H1 (cell line): ENCODE data around the gene GRAMD4. TPM values are rescaled to one million over a fixed set of nuclear protein-coding genes. Genes with fewer than 3 reads are reported as not detected.

Source experiments
- CTCF ChIA-PET: fragments of 300-600 bp; sonication (Branson Sonifier 250); formaldehyde crosslinking; loops from one replicate; lab custom pipeline; 2021; ENCODE audit not compliant: partially characterized antibody; lab: Charles Lee
- POLR2A ChIA-PET: fragments of 300-600 bp; sonication (Branson Sonifier 250); formaldehyde crosslinking; loops from one replicate; lab custom pipeline; 2021; ENCODE audit warnings: inconsistent platforms; ENCODE audit not compliant: partially characterized antibody; lab: Charles Lee
- DNase-seq, 2 experiments: peaks; one replicate each; pipeline versions ENCODE4 v3.0.0 to v3.0.0-alpha.2; 2010 to 2022; ENCODE audit warnings: low spot score in 2 of 2, low read depth in 1 of 2, mixed read lengths in 1 of 2
- FAIRE-seq: peaks from 2 replicates; lab custom pipeline; 2011; peaks lifted over from hg19 to GRCh38; lab: Jason Lieb, UNC
- H2AFZ ChIP-seq: 2 replicates; pipeline ENCODE4 v1.8.1; 2012; ENCODE audit warnings: low read length, inconsistent platforms
- H2AK5ac ChIP-seq: 2 replicates; pipeline ENCODE4 v1.6.1; 2013; ENCODE audit warnings: low read depth, low read length
- H2BK120ac ChIP-seq: replicated peaks from 2 replicates; pipeline ENCODE3; 2013; ENCODE audit warnings: low read depth, low read length, inconsistent platforms
- H2BK12ac ChIP-seq: 2 replicates; pipeline ENCODE4 v1.6.1; 2013; ENCODE audit warnings: low read depth, low read length
- H2BK15ac ChIP-seq: 2 replicates; pipeline ENCODE4 v1.6.1; 2013; ENCODE audit warnings: low read length
- H2BK20ac ChIP-seq: 2 replicates; pipeline ENCODE4 v1.6.1; 2013; ENCODE audit warnings: low read length
- H2BK5ac ChIP-seq: 2 replicates; pipeline ENCODE4 v1.6.1; 2013; ENCODE audit warnings: low read depth, low read length
- H3K14ac ChIP-seq: 2 replicates; pipeline ENCODE4 v1.6.1; 2013; ENCODE audit warnings: inconsistent platforms; ENCODE audit not compliant: insufficient read length
- H3K18ac ChIP-seq: 2 replicates; pipeline ENCODE4 v1.6.1; 2013; ENCODE audit warnings: low read length; ENCODE audit errors: extremely low read depth
- H3K23ac ChIP-seq: 2 replicates; pipeline ENCODE4 v1.6.1; 2013; ENCODE audit warnings: inconsistent platforms; ENCODE audit not compliant: insufficient read length
- H3K23me2 ChIP-seq: 2 replicates; pipeline ENCODE4 v1.6.1; 2013; ENCODE audit warnings: low read depth, low read length
- H3K27ac ChIP-seq: 2 replicates; pipeline ENCODE4 v1.6.1; 2011; ENCODE audit warnings: low read depth, low read length, inconsistent platforms
- H3K27me3 ChIP-seq, 4 experiments: replicated peaks in 1 of 4; 1 replicate in 1 of 4; 2 replicates in 3 of 4; pipeline versions ENCODE4 v1.6.1 to v1.8.1; 2011 to 2013; ENCODE audit warnings: low read length in 3 of 4, mild to moderate bottlenecking in 3 of 4, inconsistent platforms in 2 of 4, mixed read lengths in 2 of 4, moderate library complexity in 1 of 4; ENCODE audit not compliant: control insufficient read depth in 3 of 4, insufficient read depth in 3 of 4; ENCODE audit errors: extremely low read depth in 1 of 4
- H3K36me3 ChIP-seq, 4 experiments: 2 replicates each; pipeline versions ENCODE4 v1.6.1 to v1.8.1; 2011 to 2013; ENCODE audit warnings: mild to moderate bottlenecking in 4 of 4, low read length in 3 of 4, moderate library complexity in 2 of 4, control low read depth in 1 of 4, inconsistent platforms in 1 of 4; ENCODE audit not compliant: insufficient read depth in 4 of 4, control insufficient read depth in 2 of 4
- H3K4ac ChIP-seq: replicated peaks from 2 replicates; pipeline ENCODE3; 2013; ENCODE audit warnings: low read length, low read depth, mixed read lengths, inconsistent platforms; ENCODE audit not compliant: insufficient read length
- H3K4me1 ChIP-seq, 4 experiments: replicated peaks in 1 of 4; 1 replicate in 1 of 4; 2 replicates in 3 of 4; pipeline versions ENCODE4 v1.6.1 to v1.8.1; 2011 to 2013; ENCODE audit warnings: low read length in 3 of 4, inconsistent platforms in 2 of 4, mixed read lengths in 1 of 4; ENCODE audit not compliant: insufficient read depth in 4 of 4, control insufficient read depth in 3 of 4
- H3K4me2 ChIP-seq, 2 experiments: 2 replicates each; pipeline versions ENCODE4 v1.6.1 to v1.8.1; 2011 to 2013; ENCODE audit warnings: low read depth in 2 of 2, low read length in 2 of 2, control low read depth in 1 of 2, inconsistent platforms in 1 of 2, mild to moderate bottlenecking in 1 of 2; ENCODE audit not compliant: insufficient read depth in 1 of 2
- H3K4me3 ChIP-seq, 4 experiments: fragments of 200-600, 300-600 bp in 1 of 4; sonication (generic), shearing (Covaris generic), sonication (Bioruptor Twin) in 1 of 4; 2 replicates each; pipeline versions ENCODE4 v1.5.1 to v1.8.1; 2011 to 2016; ENCODE audit warnings: low read length in 4 of 4, low read depth in 3 of 4, control low read depth in 2 of 4, inconsistent platforms in 2 of 4, mild to moderate bottlenecking in 2 of 4, mixed read lengths in 1 of 4, moderate library complexity in 1 of 4; ENCODE audit not compliant: insufficient read depth in 2 of 4; ENCODE audit errors: extremely low read depth in 1 of 4
- H3K56ac ChIP-seq: replicated peaks from 2 replicates; pipeline ENCODE3; 2013; ENCODE audit warnings: low read depth, mild to moderate bottlenecking, mixed read lengths, low read length, inconsistent platforms; ENCODE audit not compliant: insufficient read length
- H3K79me1 ChIP-seq: 2 replicates; pipeline ENCODE4 v1.6.1; 2013; ENCODE audit warnings: low read depth, low read length, control low read depth
- H3K79me2 ChIP-seq, 2 experiments: 2 replicates each; pipeline versions ENCODE4 v1.6.1 to v1.8.1; 2012 to 2013; ENCODE audit warnings: low read length in 2 of 2, mild to moderate bottlenecking in 2 of 2, inconsistent platforms in 1 of 2; ENCODE audit not compliant: insufficient read depth in 2 of 2, control insufficient read depth in 1 of 2
- H3K9ac ChIP-seq, 4 experiments: replicated peaks in 1 of 4; 1 replicate in 1 of 4; 2 replicates in 3 of 4; pipeline versions ENCODE4 v1.6.1 to v1.8.1; 2011 to 2013; ENCODE audit warnings: low read depth in 3 of 4, low read length in 3 of 4, control low read depth in 2 of 4, mild to moderate bottlenecking in 2 of 4, moderate library complexity in 2 of 4, inconsistent platforms in 1 of 4; ENCODE audit errors: extremely low read depth in 1 of 4
- H3K9me3 ChIP-seq, 2 experiments: 2 replicates each; pipeline versions ENCODE4 v1.6.1 to v1.8.1; 2012 to 2013; ENCODE audit warnings: mild to moderate bottlenecking in 2 of 2, moderate library complexity in 2 of 2, control low read depth in 1 of 2, inconsistent platforms in 1 of 2, low read depth in 1 of 2, low read length in 1 of 2, mixed read lengths in 1 of 2; ENCODE audit not compliant: insufficient read depth in 2 of 2
- H4K20me1 ChIP-seq, 2 experiments: replicated peaks in 1 of 2; 2 replicates each; pipeline versions ENCODE3 to v1.8.1; 2011 to 2013; ENCODE audit warnings: inconsistent platforms in 2 of 2, low read length in 2 of 2, mild to moderate bottlenecking in 1 of 2; ENCODE audit not compliant: insufficient read depth in 2 of 2, control insufficient read depth in 1 of 2
- H4K5ac ChIP-seq: 2 replicates; pipeline ENCODE4 v1.6.1; 2013; ENCODE audit warnings: low read length, low read depth, mixed read lengths, inconsistent platforms; ENCODE audit not compliant: insufficient read length
- H4K8ac ChIP-seq: 2 replicates; pipeline ENCODE4 v1.8.0; 2013; ENCODE audit warnings: mild to moderate bottlenecking, moderate library complexity, low read length, inconsistent platforms; ENCODE audit not compliant: insufficient read depth; ENCODE audit errors: extremely low read depth
- H4K91ac ChIP-seq: replicated peaks from 2 replicates; pipeline ENCODE3; 2013; ENCODE audit warnings: low read length, mixed read lengths, inconsistent platforms; ENCODE audit not compliant: insufficient read length
- ASH2L ChIP-seq: fragments of 200-600, 300-600 bp; sonication (generic); IDR thresholded peaks from one replicate; pipeline ENCODE4 v1.7.1; 2017; ENCODE audit warnings: low read length
- EP300 ChIP-seq, 2 experiments: IDR thresholded peaks; 1 replicate in 1 of 2; 2 replicates in 1 of 2; pipeline ENCODE4 v1.6.1; 2011 to 2012; ENCODE audit warnings: low read depth in 2 of 2, low read length in 2 of 2, mild to moderate bottlenecking in 2 of 2, borderline replicate concordance in 1 of 2, inconsistent platforms in 1 of 2, moderate library complexity in 1 of 2
- KDM1A ChIP-seq: fragments of 200-600, 300-600 bp; sonication (generic); IDR thresholded peaks from 2 replicates; pipeline ENCODE4 v1.7.1; 2016; ENCODE audit warnings: mild to moderate bottlenecking, low read length, borderline replicate concordance
- RBBP5 ChIP-seq: IDR thresholded peaks from 2 replicates; pipeline ENCODE4 v1.7.1; 2012; ENCODE audit warnings: low read depth, mild to moderate bottlenecking, inconsistent platforms, low read length, moderate library complexity, borderline replicate concordance
- SAP30 ChIP-seq: fragments of 300-600 bp; sonication (generic); IDR thresholded peaks from 2 replicates; pipeline ENCODE4 v1.7.1; 2012; ENCODE audit warnings: low read length, moderate library complexity, mild to moderate bottlenecking, inconsistent platforms; ENCODE audit not compliant: insufficient read depth, insufficient replicate concordance
- SIRT6 ChIP-seq: IDR thresholded peaks from one replicate; pipeline ENCODE4 v1.7.1; 2012; ENCODE audit warnings: low read length, inconsistent platforms
- SP1 ChIP-seq: IDR thresholded peaks from 2 replicates; pipeline ENCODE4 v1.6.1; 2011; ENCODE audit warnings: low read depth, low read length
- WGBS, 2 experiments: shearing (Covaris generic) in 1 of 2; methylation state at CpG; one replicate each; pipeline versions ENCODE4 v1.1.6 to v1.1.7; 2013 to 2015; ENCODE audit warnings: low lambda C conversion rate in 2 of 2, mixed read lengths in 2 of 2, inconsistent platforms in 1 of 2, low coverage in 1 of 2, missing lambda C conversion rate in 1 of 2; ENCODE audit not compliant: insufficient replicate concordance in 2 of 2, insufficient coverage in 1 of 2, insufficient read length in 1 of 2; ENCODE audit errors: extremely low coverage in 1 of 2, missing lambda C conversion rate in 1 of 2; 5-methylcytosine and 5-hydroxymethylcytosine counted together
- polyA plus RNA-seq, 7 experiments: library from polyadenylated mRNA; depleted of rRNA in 3 of 7; stranded (reverse) in 5 of 7; unstranded in 2 of 7; fragments of >200 nt in 5 of 7; fragments of 200-250 nt in 2 of 7; gene quantifications; 1 replicate in 5 of 7; 2 replicates in 1 of 7; 4 replicates in 1 of 7; pipeline versions ENCODE4 v1.2.1 to v1.2.3, GENCODE V29; 2011 to 2013; ENCODE audit warnings: missing spikeins in 2 of 7, mixed read lengths in 2 of 7
- total RNA-seq: library from RNA; stranded (reverse); fragmentation: NEBNext Ultra II Directional; extraction: Animal tissue kit (Norgen Biotek cat#: 25700); gene quantifications from 2 replicates; pipeline ENCODE4 v1.2.1, GENCODE V29; 2021

Gene GRAMD4
- total and polyA plus RNA-seq, 2 of the 8 experiments (the other 6 are each of a cell fraction or from before 2014, with no cell fraction given), result 7.9 to 25.6 TPM

GRCh38 chr22:46695346-46696228 is 75.4 kb downstream of the GRAMD4 start:
- Histone ChIP-seq H2AK5ac (no peak overlapping the region), H3K56ac (no peak overlapping the region), H4K8ac (no peak overlapping the region), H3K27me3 (no peaks in the 10 kb centered on the region), H3K14ac (no peak overlapping the region), H3K4me2 (no peak overlapping the region), H4K91ac (no peak overlapping the region), H3K79me2 (no peaks in the 10 kb centered on the region), H3K18ac (no peak overlapping the region), H2AFZ (no peak overlapping the region), H3K23me2 (no peaks in the 10 kb centered on the region), H4K20me1 (peaks cover 2 to 5% of the 10 kb centered on the region in 2 experiments), H3K9ac (no peak overlapping the region), H3K4me1 (no peaks in the 10 kb centered on the region; a peak in 1 of 7 replicates), H3K79me1 (no peaks in the 10 kb centered on the region), H2BK120ac (no peak overlapping the region), H3K4ac (no peak overlapping the region), H2BK15ac (no peak overlapping the region), H4K5ac (no peak overlapping the region), H2BK5ac (no peak overlapping the region; the same call in 1 of the 2 replicates), H3K23ac (no peak overlapping the region), H3K4me3 (no peak overlapping the region), H2BK12ac (no peak overlapping the region), H3K27ac (no peak overlapping the region; the same call in 1 of the 2 replicates), H3K36me3 (peaks cover 10 to 54% (median 31%) of the 10 kb centered on the region in 4 experiments; a peak in 6 of 8 replicates), H2BK20ac (no peak overlapping the region), H3K9me3 (no peaks in the 10 kb centered on the region)
- WGBS, 2 experiments, result 91% methylated on average over 24 of the region's 25 CpGs; no CpG with 5 or more reads in 1 of the 2 experiments
- POLR2A ChIA-PET, result no interaction called here
- FAIRE-seq (no peak), DNase-seq (no peak)
- TF ChIP-seq SIRT6 (no peak), RBBP5 (no peak), SP1 (no peak), ASH2L (no peak), KDM1A (no peak), EP300 (IDR thresholded peaks at IDR 0.05; ENCODE audit: borderline replicate concordance in 1 of 2, low read depth in 2 of 2, low read length in 2 of 2) (no peak), SAP30 (no peak)
- CTCF ChIA-PET, result interaction anchor here (0.6 kb wide), 2 partner anchors 17 to 204 kb away, joined by 3 read pairs; no protein-coding TSS in a partner anchor
